HEK293 (cell line): ENCODE results near the gene FBL.

Experiments used
- CTCF ChIA-PET: fragments of 350-600 bp; formaldehyde crosslinking; extraction: SDS; loops from one replicate; lab custom pipeline; 2021; ENCODE audit warnings: antibody characterized with exemption; lab: Yijun Ruan, JAX
- POLR2A ChIA-PET: fragments of 300-600 bp; formaldehyde crosslinking; extraction: SDS; loops from one replicate; lab custom pipeline; 2020; ENCODE audit warnings: antibody characterized with exemption, inconsistent platforms; lab: Yijun Ruan, JAX
- H3K27ac ChIP-seq: fragments of 200-500 bp; sonication (Bioruptor generic); 2 replicates; pipeline ENCODE4 v1.5.1; 2014; ENCODE audit warnings: low read depth, low read length, control low read depth, inconsistent platforms; ENCODE audit errors: extremely low read depth
- H3K36me3 ChIP-seq, 2 experiments: fragments of 200-500 bp in 1 of 2; sonication (Bioruptor generic) in 1 of 2; 1 replicate in 1 of 2; 2 replicates in 1 of 2; pipeline ENCODE4 v1.5.1; 2014 to 2017; ENCODE audit warnings: inconsistent platforms in 2 of 2, low read length in 2 of 2; ENCODE audit not compliant: control insufficient read depth in 2 of 2, insufficient read depth in 1 of 2
- H3K4me1 ChIP-seq: fragments of 200-500 bp; sonication (Bioruptor generic); 2 replicates; pipeline ENCODE4 v1.5.1; 2014; ENCODE audit warnings: mild to moderate bottlenecking, low read length, inconsistent platforms; ENCODE audit not compliant: control insufficient read depth, insufficient read depth
- H3K4me3 ChIP-seq: 2 replicates; pipeline ENCODE4 v1.5.1; 2011; ENCODE audit warnings: low read depth, mild to moderate bottlenecking, control low read depth, low read length, moderate library complexity
- H3K9me3 ChIP-seq: fragments of 200-500 bp; sonication (Bioruptor generic); 2 replicates; pipeline ENCODE4 v1.5.1; 2014; ENCODE audit warnings: low read depth, low read length, inconsistent platforms; ENCODE audit not compliant: control insufficient read depth, insufficient read depth
- BCL11B ChIP-seq: fragments of 450-650 bp; formaldehyde crosslinking; IDR thresholded peaks from 2 replicates; pipeline ENCODE4 v1.5.1; 2016; ENCODE audit warnings: low read depth, missing biosample characterization, missing genetic modification characterization
- HOXA7 ChIP-seq: sonication (generic); formaldehyde crosslinking; IDR thresholded peaks from 2 replicates; pipeline ENCODE4 v1.8.1; 2022; ENCODE audit warnings: missing genetic modification reagents, borderline replicate concordance
- TRIM28 ChIP-seq: IDR thresholded peaks from 2 replicates; pipeline ENCODE4 v1.6.1; 2011; ENCODE audit warnings: low read length, control low read depth, borderline replicate concordance
- YY2 ChIP-seq: fragments of 450-650 bp; formaldehyde crosslinking; IDR thresholded peaks from 2 replicates; pipeline ENCODE4 v1.5.1; 2016; ENCODE audit warnings: missing biosample characterization, missing genetic modification characterization
- ZBTB11 ChIP-seq: fragments of 450-650 bp; formaldehyde crosslinking; conservative IDR thresholded peaks from 2 replicates; pipeline ENCODE4 v1.5.1; 2016; ENCODE audit warnings: low read depth, missing biosample characterization, missing genetic modification characterization
- ZFP3 ChIP-seq: fragments of 450-650 bp; formaldehyde crosslinking; IDR thresholded peaks from 2 replicates; pipeline ENCODE4 v1.5.1; 2016; ENCODE audit warnings: low read depth, missing biosample characterization, missing genetic modification characterization
- ZNF280D ChIP-seq: fragments of 450-650 bp; formaldehyde crosslinking; IDR thresholded peaks from 2 replicates; pipeline ENCODE4 v1.5.1; 2016; ENCODE audit warnings: missing biosample characterization, missing genetic modification characterization
- ZNF341 ChIP-seq: fragments of 450-650 bp; formaldehyde crosslinking; IDR thresholded peaks from 2 replicates; pipeline ENCODE4; 2016; ENCODE audit warnings: low read depth, missing biosample characterization, missing genetic modification characterization
- ZNF354C ChIP-seq: fragments of 450-650 bp; formaldehyde crosslinking; IDR thresholded peaks from 2 replicates; pipeline ENCODE4 v1.5.1; 2016; ENCODE audit warnings: missing biosample characterization, missing genetic modification characterization, low read depth, borderline replicate concordance
- ZNF449 ChIP-seq: fragments of 450-650 bp; formaldehyde crosslinking; IDR thresholded peaks from 2 replicates; pipeline ENCODE4 v1.5.1; 2017; ENCODE audit warnings: missing biosample characterization, mild to moderate bottlenecking, missing genetic modification characterization, moderate library complexity
- ZNF692 ChIP-seq: fragments of 450-650 bp; formaldehyde crosslinking; IDR thresholded peaks from 2 replicates; pipeline ENCODE4 v1.5.1; 2016; ENCODE audit warnings: missing biosample characterization, missing genetic modification characterization
- ZNF777 ChIP-seq: fragments of 450-650 bp; formaldehyde crosslinking; IDR thresholded peaks from 2 replicates; pipeline ENCODE4 v1.5.1; 2017; ENCODE audit warnings: missing biosample characterization, missing genetic modification characterization, borderline replicate concordance

The FBL gene

GRCh38 chr19:39831679-39832078, 14.5 kb downstream of the FBL start (continued):
- no peak for TF ChIP-seq ZNF692 (tag by site-specific recombination)
- TF ChIP-seq ZFP3 (tag by site-specific recombination) = no peak
- TF ChIP-seq ZNF354C = no peak
- TF ChIP-seq BCL11B (tag by site-specific recombination) = 0 out of 2 replicates have a peak, but pooled peaks have one; percentile 34
- TF ChIP-seq ZNF341 (tag by site-specific recombination) = no peak
- no peak for TF ChIP-seq HOXA7 (CRISPR knock-in tag)

- Histone ChIP-seq H3K9me3 (no peaks in the 10 kb centered on the region), H3K4me3 (no peak overlapping the region), H3K36me3 (peaks cover 76 to 80% of the 10 kb centered on the region in 2 experiments), H3K4me1 (peaks cover 18% of the 10 kb centered on the region), H3K27ac (peak overlapping the region; percentile 95; the same call in 1 of the 2 replicates)
- ChIA-PET CTCF (interaction anchor here (0.6 kb wide), 1 partner anchor 36 kb away, joined by 3 read pairs; no protein-coding TSS in a partner anchor), POLR2A (no interaction called here)
- 0 out of 2 replicates have a peak, but pooled peaks have one; percentile 2 for TF ChIP-seq ZBTB11
- TF ChIP-seq ZNF280D = no peak
- TF ChIP-seq ZFP3 (tag by site-specific recombination) = no peak
- no peak for TF ChIP-seq YY2 (tag by site-specific recombination)
Observed at GRCh38 chr19:39830847-39831246, 15.3 kb downstream of the FBL start.

GRCh38 chr19:39830406-39830805, 15.8 kb downstream of the FBL start:
- Histone ChIP-seq H3K36me3 (peaks cover 75 to 80% of the 10 kb centered on the region in 2 experiments), H3K27ac (no peak overlapping the region; the same call in 1 of the 2 replicates), H3K4me3 (no peak overlapping the region), H3K4me1 (peaks cover 18% of the 10 kb centered on the region), H3K9me3 (no peaks in the 10 kb centered on the region)
- ChIA-PET POLR2A (no interaction called here), CTCF (interaction anchor here (2.9 kb wide), 1 partner anchor 13 kb away, joined by 18 read pairs; no protein-coding TSS in a partner anchor)
- TF ChIP-seq YY2 (tag by site-specific recombination) (no peak), ZNF777 (tag by site-specific recombination) (no peak), TRIM28 (no peak), ZNF449 (tag by site-specific recombination) (no peak)
